HG03439 (cell line): Measurements from ENCODE around the gene CDC16.
A peak's percentile ranks its signal among the peaks of the same experiment; 100 is the strongest.

Experiments used
- ATAC-seq: cut with Tn5 transposase; IDR thresholded peaks from one replicate; pipeline ENCODE4 v1.9.1; 2021; ENCODE audit warnings: mild to moderate bottlenecking, moderate library complexity; ENCODE audit not compliant: unreplicated experiment

Gene CDC16

GRCh38 chr13:114296902-114297301 is 62.2 kb downstream of the CDC16 start:
- no peak for ATAC-seq

GRCh38 chr13:114298866-114299265 is 64.2 kb downstream of the CDC16 start:
- no peak for ATAC-seq

DNA sequence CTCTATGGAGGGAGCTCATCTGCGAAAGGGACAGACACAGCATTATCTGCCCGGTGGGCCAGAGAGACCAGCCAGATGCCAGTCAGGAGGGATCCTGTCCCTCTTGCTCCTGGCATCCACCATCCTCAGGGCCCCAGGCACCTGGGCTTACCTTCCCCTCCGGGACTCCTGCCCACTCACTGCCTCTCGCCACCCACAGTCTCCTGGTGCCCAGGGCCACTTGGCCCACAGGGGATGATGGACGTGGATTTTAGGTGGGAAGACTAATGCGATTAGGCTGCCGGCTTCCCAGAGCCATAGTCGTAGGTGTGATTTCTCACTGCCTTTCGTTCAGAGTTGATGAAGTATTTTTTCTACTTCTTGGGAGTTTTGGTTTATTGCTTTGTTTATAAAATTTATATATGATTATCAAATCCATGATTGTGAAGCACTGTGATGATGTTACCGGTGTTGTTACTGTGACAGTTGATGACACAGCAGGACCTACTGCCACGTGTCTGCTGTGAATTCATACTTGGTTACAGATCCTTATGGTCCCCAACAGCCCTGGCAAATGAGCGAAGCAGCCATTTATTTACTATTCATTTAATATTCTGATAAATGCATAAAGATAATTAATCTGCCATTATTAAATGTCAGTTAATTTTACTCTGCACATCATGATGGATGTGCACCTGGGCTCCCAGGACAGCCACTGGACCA is 65.1 kb downstream of the CDC16 start:
- no peak for ATAC-seq

GRCh38 chr13:114303700-114304327 is 69.1 kb downstream of the CDC16 start:
- ATAC-seq: no peak

- ATAC-seq: no peak
Observed at GRCh38 chr13:114304346-114305034, 69.8 kb downstream of the CDC16 start.

GRCh38 chr13:114309086-114309485 is 74.4 kb downstream of the CDC16 start:
- no peak for ATAC-seq

GRCh38 chr13:114309806-114310410 is 75.2 kb downstream of the CDC16 start:
- no peak for ATAC-seq

DNA sequence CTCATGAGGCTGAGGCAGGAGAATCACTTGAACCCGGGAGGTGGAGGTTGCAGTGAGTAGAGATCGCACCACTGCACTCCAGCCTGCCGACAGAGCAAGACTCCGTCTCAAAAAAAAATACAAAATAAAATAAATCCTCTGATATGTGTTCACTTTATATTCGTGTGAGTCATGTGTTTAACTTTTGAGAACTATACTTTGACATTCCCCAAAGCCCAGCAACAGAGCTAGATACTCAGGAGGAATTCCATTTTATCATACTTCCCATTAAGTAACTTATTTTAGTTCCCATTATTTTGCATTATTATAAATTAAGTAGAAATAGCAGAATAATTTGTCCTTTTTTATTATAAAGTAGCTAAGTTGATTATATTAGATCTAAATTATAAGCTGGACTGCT is 76.3 kb downstream of the CDC16 start:
- ATAC-seq: no peak

DNA sequence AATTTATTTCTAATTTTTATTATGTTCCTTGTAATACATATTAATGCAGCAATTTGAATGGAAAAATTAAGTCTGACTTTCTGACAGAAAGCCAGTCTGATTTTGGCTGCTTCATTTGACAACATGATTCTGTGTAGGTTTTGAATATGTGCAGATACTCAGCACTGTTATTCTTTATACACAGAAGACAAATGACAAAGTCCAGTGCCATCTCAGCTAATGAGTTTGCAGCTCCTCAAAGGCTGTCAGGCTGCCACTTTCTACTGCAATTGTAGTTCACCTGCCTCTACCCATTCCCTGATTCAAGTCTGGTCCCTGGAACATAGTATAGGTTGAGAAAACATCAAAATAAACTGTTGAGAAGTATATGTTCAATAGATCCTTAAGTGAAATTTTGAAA is 76.7 kb downstream of the CDC16 start:
- ATAC-seq: no peak

DNA sequence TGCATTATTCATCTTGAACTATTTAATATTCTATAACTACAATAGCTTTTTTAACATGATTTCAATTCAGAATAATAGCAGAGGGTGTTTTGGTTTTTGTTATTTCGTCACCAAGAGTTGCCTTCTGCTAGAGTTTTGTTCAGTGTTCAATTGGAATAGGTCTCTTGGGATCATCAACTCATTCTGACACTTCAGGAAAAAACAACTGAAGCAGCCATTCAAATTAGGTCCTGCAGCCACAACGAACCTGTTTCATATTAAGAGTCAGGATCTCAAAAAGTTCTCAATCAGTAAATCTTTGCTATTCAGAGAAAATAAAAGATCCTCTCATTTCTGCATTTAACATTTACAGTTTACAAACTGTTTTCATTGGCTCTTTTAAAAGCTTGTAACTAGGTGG is 77.2 kb downstream of the CDC16 start:
- ATAC-seq: no peak

- ATAC-seq: no peak
Observed at GRCh38 chr13:114313061-114313860, 78.6 kb downstream of the CDC16 start.

DNA sequence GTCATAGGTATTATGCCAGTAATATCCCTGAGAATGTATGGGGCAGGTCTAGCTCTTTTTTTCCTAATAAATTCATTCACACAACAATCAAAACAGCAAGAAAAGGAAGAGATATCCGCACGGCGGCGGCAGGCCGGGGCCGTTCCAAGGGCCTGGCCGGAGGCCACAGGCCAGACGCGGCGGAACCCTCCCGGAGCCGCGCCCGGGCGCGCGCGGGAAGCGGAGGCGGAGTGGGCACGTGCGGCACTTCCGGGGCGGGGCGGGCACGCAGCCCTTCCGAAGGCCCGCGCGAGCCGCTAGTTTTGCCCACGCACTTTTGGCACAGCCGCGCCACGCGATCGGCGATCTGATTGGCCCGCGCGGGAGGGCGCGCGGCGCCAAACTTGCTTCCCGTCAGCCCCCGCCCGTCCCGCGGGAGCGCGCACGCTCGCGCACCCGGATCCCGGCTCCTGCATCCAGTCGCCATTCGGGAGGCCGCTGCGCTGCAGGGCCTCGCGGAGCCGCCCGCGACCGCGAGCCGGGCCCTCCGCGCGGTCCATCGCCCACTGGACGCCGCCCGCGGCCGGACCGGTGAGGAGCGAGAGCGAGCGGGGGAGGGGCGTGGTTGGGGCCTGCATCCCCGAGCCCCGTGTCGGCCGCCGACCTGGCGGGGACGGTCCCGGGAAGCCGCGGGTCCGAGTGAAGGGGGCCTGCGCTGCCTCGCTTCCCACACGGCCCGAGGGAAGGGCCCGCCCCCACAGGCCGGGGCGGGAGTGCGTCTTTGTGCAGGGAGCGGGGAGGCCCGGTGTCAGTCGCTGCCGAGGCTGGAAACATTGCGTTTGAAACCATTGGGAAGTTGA is 79.6 kb downstream of the CDC16 start, which contains the start of gene CHAMP1:
Gene CHAMP1 (plus strand): TSS at position 430 of the 839 bp plus-strand sequence. CDS start 9,340 bp downstream, outside the sequence.
- peak; percentile 79 for ATAC-seq

DNA sequence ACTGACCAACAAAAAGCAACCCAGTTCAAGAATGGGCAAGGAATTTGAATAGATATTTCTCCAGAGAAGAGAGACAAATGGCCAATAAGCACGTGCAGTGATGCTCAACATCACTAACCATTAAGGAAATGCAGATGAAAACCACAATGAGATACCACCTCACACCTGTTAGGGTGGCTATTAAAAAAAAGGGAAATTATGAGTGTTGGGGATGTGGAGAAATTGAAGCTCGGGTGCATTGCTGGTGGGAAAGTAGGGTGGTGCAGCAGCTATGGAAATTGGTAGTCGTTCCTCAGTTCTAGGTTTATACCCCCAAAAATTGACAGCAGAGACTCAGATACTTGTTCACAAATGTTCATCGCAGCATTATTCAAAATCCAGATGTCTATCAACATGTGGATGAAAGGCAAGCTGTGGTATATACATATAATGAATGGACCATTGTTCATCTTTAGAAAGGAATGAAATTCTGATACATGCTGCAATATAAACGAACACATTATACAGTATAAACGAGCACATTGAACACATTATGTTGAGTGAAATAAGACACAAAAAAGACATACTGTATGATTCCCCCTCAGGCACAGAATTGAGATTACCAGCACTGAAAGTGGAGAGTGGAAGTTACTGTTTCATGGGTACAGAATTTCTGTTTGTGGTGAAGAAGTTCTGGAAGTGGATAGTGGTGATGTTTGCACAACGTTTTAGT is 80.5 kb downstream of the CDC16 start:
- ATAC-seq: peak; percentile 1

GRCh38 chr13:114318624-114319023 is 83.9 kb downstream of the CDC16 start:
- ATAC-seq: no peak

GRCh38 chr13:114319441-114319913 is 84.8 kb downstream of the CDC16 start:
- no peak for ATAC-seq

- no peak for ATAC-seq
Observed at GRCh38 chr13:114320065-114320464, 85.4 kb downstream of the CDC16 start.

- ATAC-seq: no peak
Observed at GRCh38 chr13:114321256-114321655, 86.6 kb downstream of the CDC16 start.
